ENCODE data around the gene SEH1L.
"Not testable (repeated sequence)": the region's sequence is repeated elsewhere in the genome, so short reads cannot be mapped to it uniquely, and the experiment has no call there.

The SEH1L gene

GRCh38 chr18:12996661-12997292 lies 49.0 kb downstream of the SEH1L start:
- DNase-seq, result no peak

GRCh38 chr18:12997330-12997729 lies 49.5 kb downstream of the SEH1L start:
- DNase-seq, result not testable (repeated sequence)

- no peak for DNase-seq
These were observed 50.7 kb downstream of the SEH1L start for GRCh38 chr18:12998332-12999060.

GRCh38 chr18:13003466-13003896 lies 55.7 kb downstream of the SEH1L start:
- DNase-seq, result no peak

- no peak for DNase-seq
These were observed 56.6 kb downstream of the SEH1L start for GRCh38 chr18:13004396-13004795.

- no peak for DNase-seq
These were observed 57.5 kb downstream of the SEH1L start for GRCh38 chr18:13005289-13005688.

- DNase-seq, result no peak
These were observed 58.9 kb downstream of the SEH1L start for GRCh38 chr18:13006531-13007247.

- DNase-seq, result no peak
These were observed 59.4 kb downstream of the SEH1L start for GRCh38 chr18:13007248-13007560.

- no peak for DNase-seq
These were observed 63.9 kb downstream of the SEH1L start for GRCh38 chr18:13011719-13012118.

GRCh38 chr18:13014232-13014631 lies 66.4 kb downstream of the SEH1L start:
- no peak for DNase-seq

- no peak for DNase-seq
These were observed 67.0 kb downstream of the SEH1L start for GRCh38 chr18:13014818-13015217.

GRCh38 chr18:13017247-13017875 lies 69.5 kb downstream of the SEH1L start:
- DNase-seq, result no peak

GRCh38 chr18:13018374-13018773 lies 70.6 kb downstream of the SEH1L start:
- no peak for DNase-seq

- DNase-seq, result no peak
These were observed 71.5 kb downstream of the SEH1L start for GRCh38 chr18:13019301-13019700.

- DNase-seq, result no peak
These were observed 74.8 kb downstream of the SEH1L start for GRCh38 chr18:13022644-13023043.

GRCh38 chr18:13025233-13025632 lies 77.4 kb downstream of the SEH1L start:
- no peak for DNase-seq

- no peak for DNase-seq
These were observed 78.9 kb downstream of the SEH1L start for GRCh38 chr18:13026583-13027270.

- no peak for DNase-seq
These were observed 81.1 kb downstream of the SEH1L start for GRCh38 chr18:13028869-13029268.

GRCh38 chr18:13032173-13032572 lies 84.4 kb downstream of the SEH1L start:
- no peak for DNase-seq

- no peak for DNase-seq
These were observed 87.6 kb downstream of the SEH1L start for GRCh38 chr18:13035249-13035914.

- no peak for DNase-seq
These were observed 89.0 kb downstream of the SEH1L start for GRCh38 chr18:13036622-13037320.
